ENCODE results near the gene NTNG2.
A peak's percentile ranks its signal among the peaks of the same experiment; 100 is the strongest.

Gene NTNG2

DNA sequence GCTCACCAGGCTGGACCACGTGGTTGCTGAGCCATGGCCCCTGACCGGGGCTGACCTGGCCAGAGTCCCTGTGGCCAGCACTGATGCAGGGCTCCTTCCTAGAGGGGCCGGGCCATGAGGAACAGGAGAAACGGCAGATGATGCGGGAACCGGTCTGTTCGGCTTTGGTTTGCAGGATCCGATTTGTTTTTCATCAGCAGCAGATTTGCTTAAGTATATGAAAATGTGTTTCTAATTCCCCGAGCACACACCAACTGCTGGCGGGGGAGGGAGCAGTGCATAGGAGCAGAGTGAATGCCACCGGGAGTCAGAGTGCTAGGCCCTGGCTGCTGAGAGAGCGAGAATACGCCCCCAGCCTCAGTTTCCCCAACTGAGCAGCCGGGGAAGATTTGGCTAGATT is 13.6 kb downstream of the NTNG2 start:
- no peak for DNase-seq

DNA sequence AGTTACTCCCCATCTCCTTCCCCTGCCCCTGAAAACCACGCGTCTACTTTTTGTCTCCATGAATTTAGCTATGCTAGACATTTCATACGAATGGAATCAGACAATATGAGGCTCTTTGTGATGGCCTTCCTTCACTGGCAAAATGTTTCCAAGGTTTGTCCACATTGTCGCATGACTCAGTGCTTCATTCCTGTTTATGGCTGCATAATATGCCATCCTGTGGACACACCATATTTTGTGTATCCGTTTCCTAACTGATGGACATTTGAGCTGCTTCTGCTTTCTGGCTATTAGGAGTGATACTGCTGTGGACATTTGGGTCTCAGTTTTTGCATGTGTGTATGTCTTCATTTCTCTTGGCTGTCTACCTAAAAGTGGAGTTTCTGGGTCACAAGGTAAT is 14.5 kb downstream of the NTNG2 start:
- DNase-seq: no peak

GRCh38 chr9:132181796-132182313 is 20.0 kb downstream of the NTNG2 start:
- no peak for DNase-seq

- DNase-seq: peak; percentile 59
Observed at GRCh38 chr9:132182314-132183091, 20.6 kb downstream of the NTNG2 start.

GRCh38 chr9:132183134-132183533 is 21.3 kb downstream of the NTNG2 start:
- DNase-seq: no peak

DNA sequence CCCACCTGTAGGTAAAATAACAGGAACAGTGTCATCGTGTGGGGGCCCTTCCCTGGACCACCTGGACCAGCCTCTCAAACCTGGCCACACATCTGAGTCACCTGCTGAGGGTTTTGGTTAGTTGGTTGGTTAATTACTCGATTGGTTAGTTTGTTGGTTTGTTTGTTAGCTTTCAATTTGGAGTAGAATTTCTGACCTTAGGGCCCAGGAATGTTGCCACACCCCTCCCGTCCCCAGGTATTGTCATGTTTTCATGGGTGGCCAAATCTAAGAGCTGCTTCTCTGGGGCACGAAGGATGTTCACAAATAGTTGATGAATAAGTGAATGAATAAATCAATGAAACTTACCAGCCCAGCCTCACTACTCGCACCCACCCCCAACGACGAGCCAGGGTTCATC is 21.9 kb downstream of the NTNG2 start:
- no peak for DNase-seq

GRCh38 chr9:132184124-132184523 is 22.3 kb downstream of the NTNG2 start:
- DNase-seq: no peak

DNA sequence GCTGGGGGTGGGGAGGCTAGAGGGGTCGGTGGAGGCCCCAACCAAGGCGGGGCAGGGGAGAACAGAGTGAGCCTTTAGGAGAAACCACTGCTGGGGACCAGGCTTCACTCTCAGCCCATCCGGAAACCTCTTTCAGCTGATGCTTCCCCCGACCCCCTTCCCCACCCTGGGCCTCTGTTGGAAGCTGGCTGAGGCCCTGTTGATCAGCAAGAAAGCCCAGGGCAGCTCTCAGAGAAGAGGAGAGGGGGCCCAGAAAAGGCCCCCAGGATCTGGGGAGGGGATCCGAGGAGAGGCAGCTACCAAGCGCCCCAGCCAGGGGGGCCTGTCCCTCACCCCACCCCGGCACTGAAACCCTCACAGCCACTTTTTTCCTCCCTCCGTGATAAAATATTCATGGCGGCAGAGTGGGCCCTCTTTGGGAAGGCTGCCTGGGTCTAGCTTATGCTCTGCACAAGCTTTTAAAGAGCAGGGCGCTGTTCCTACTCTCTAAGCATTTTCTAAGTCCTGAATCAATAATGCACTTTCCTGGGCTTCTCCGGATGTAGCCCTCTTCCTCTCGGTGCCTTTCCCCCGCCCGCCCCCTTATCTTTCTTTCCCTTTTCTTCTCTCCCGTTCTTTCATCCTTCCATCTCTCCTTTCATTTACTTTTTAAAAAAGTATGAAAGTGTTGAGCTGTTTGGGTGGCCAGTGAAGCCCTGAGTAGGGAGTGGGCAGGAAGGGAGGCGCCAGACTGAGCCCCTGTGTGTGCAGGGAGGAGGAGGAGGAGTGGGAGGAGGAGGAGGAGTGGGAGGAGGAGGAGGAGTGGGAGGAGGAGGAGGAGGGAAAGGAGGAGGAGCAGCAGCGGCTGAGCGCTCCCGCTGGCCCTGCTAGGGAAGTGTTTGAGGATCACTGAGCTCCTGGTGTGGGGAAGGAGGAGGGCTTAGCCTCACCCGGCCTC is 23.5 kb downstream of the NTNG2 start:
- peak; percentile 65 for DNase-seq

GRCh38 chr9:132187121-132187620 is 25.3 kb downstream of the NTNG2 start:
- DNase-seq: no peak

DNA sequence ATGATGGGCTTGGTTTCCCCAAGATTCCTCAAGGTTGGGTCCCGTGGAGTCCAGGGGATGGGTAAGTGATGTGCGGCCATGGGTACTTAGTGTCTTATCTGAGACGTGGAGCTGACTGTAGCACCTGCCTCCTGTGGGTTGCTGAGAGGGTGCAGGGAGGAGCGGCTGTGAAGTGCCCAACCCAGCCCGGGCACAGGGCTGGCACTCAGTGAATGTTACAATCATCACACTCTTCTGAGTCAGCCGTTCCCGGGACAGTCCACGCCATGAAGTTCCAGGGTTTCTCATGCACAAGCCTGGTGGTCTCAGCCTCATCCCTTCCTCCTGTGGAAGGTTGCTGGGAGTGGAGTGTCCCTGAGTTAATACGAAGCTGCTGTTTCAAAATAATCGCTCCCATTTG is 29.1 kb downstream of the NTNG2 start:
- no peak for DNase-seq

- no peak for DNase-seq
Observed at GRCh38 chr9:132192728-132193127, 30.9 kb downstream of the NTNG2 start.

DNA sequence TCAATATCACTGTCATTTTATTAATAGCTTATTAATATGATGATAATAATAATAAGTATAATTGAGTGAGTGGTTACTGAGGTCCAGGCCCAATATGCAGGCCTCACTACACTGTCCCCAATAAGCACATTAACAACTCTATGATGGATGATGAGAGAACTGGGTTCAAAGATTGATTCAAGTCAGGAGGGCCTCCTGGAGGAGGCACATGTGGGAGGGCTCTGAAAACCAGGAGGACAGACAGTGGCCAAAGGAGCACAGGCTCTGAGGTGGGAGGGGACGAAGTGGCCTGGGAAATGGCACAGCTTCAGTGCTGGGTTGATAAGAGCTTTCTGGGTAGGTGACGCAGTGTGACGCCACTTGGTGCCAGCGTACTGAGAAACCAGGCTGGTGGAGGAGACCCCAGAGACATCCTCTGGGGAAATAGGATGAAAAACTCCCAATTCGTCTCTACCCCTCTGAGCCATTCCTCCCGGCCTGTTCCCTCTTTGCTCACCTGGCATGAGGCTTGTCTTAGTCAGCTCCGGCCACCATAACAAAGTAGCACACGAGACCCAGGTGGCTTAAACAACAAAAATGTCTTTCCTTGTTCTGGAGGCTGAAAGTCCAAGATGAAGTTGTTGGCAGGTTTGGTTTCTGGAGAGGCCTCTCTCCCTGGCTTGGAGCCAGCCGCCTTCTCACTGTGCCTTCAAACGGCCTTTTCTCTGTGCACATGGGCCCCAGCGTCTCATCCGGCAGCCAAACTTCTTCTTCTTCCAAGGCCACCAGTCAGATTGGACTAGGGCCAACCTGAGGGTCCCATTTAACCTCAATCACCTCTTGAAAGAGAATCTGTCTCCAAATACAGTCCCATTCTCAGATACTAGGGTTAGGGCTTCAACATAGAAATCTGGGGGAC is 31.6 kb downstream of the NTNG2 start:
- no peak for DNase-seq

- DNase-seq: no peak
Observed at GRCh38 chr9:132194508-132194907, 32.6 kb downstream of the NTNG2 start.

DNA sequence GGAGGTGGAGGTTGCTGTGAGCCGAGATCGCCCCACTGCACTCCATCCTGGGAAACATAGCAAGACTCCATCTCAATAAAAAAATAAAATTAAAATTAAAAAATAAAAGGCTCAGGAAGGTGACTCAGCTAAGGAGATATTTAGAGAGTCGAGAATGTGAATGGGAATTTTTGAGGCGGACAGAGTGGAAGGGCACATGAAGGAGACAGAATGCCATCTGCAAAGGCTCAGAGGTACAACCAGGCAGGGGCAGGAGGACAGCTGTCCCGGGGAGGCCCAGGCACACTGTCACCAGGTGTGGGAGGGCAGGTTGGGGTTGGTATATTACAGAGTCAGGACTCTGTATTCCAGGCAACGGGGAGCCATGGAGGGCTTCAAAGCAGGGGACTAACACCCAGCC is 35.5 kb downstream of the NTNG2 start:
- DNase-seq: no peak

DNA sequence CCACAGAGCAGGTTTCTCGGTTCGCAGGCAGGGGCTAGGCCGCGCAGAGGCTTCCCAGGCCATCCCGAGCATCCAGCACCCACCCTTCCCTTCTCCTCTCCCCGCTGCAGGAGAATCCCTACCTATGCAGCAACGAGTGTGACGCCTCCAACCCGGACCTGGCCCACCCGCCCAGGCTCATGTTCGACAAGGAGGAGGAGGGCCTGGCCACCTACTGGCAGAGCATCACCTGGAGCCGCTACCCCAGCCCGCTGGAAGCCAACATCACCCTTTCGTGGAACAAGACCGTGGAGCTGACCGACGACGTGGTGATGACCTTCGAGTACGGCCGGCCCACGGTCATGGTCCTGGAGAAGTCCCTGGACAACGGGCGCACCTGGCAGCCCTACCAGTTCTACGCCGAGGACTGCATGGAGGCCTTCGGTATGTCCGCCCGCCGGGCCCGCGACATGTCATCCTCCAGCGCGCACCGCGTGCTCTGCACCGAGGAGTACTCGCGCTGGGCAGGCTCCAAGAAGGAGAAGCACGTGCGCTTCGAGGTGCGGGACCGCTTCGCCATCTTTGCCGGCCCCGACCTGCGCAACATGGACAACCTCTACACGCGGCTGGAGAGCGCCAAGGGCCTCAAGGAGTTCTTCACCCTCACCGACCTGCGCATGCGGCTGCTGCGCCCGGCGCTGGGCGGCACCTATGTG is 36.1 kb downstream of the NTNG2 start:
- no peak for DNase-seq

DNA sequence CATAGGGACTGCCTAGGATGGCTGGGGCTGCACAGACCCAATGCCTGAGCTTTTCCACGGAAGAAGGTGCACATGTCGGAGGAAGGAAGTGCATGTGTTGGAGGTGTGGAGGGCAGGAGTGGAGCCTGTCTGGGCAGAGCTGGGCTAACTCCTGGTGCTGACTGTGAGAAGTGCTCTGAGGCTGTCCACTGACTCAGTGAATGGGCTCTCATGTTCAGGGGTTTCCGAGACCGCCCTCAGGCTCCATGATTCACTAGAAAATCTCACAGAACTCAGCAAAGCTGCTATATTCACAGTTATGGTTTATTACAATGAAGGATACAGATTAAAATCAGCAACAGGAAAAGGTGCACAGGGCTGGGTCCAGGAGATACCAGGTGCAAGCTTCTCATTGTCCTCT is 37.2 kb downstream of the NTNG2 start:
- DNase-seq: no peak

GRCh38 chr9:132200706-132201105 is 38.8 kb downstream of the NTNG2 start:
- no peak for DNase-seq

- no peak for DNase-seq
Observed at GRCh38 chr9:132201139-132201538, 39.3 kb downstream of the NTNG2 start.

- no peak for DNase-seq
Observed at GRCh38 chr9:132201780-132202703, 40.2 kb downstream of the NTNG2 start.

- no peak for DNase-seq
Observed at GRCh38 chr9:132204883-132205282, 43.0 kb downstream of the NTNG2 start.

- no peak for DNase-seq
Observed at GRCh38 chr9:132207215-132207614, 45.4 kb downstream of the NTNG2 start.

Measured in left hindlimb (tissue), 1 donor.